ENCODE measurements around the gene COLEC12. TPM values are rescaled to one million over a fixed set of nuclear protein-coding genes. Genes with fewer than 3 reads are reported as not detected.

COLEC12 gene
- total RNA-seq, 1 donor from 2014 or later, result 11.6 TPM

GRCh38 chr18:272650-273049, 227.9 kb downstream of the COLEC12 start:
- TF ChIP-seq CTCF (IDR thresholded peaks at IDR 0.05; ENCODE audit: insufficient read depth, low read depth, low read length), result no peak
- no peak for TF ChIP-seq EZH2 (IDR thresholded peaks at IDR 0.05; ENCODE audit: insufficient read depth, low read length)
- Histone ChIP-seq H3K9ac (ENCODE audit: low read length) (no peak overlapping the region), H3K9me3 (ENCODE audit: insufficient read depth, low read depth, low read length) (no peaks in the 10 kb centered on the region), H2AFZ (ENCODE audit: low read depth, low read length) (no peak overlapping the region), H3K36me3 (ENCODE audit: insufficient read depth, low read length) (no peaks in the 10 kb centered on the region), H3K27me3 (ENCODE audit: insufficient read depth, low read length) (no peaks in the 10 kb centered on the region), H3K4me2 (ENCODE audit: low read length) (no peak overlapping the region), H3K4me1 (ENCODE audit: insufficient read depth, low read length) (peaks cover 4% of the 10 kb centered on the region), H3K4me3 (ENCODE audit: insufficient read depth, low read depth, low read length) (no peak overlapping the region), H4K20me1 (ENCODE audit: insufficient read depth, low read length) (no peaks in the 10 kb centered on the region), H3K79me2 (ENCODE audit: insufficient read depth, low read length) (peaks cover 2% of the 10 kb centered on the region), H3K27ac (ENCODE audit: low read depth, low read length) (no peak overlapping the region)
- no peaks in the 10 kb centered on the region for H3K27me3 Mint-ChIP-seq (ENCODE audit: low read depth, unreplicated experiment)
- no peaks in the 10 kb centered on the region for H3K36me3 Mint-ChIP-seq (ENCODE audit: low read depth, unreplicated experiment)
- FAIRE-seq (no peak), DNase-seq (ENCODE audit: low read depth) (no peak)
- no peak overlapping the region for H3K4me3 Mint-ChIP-seq (ENCODE audit: unreplicated experiment)
- no peaks in the 10 kb centered on the region for H3K9me3 Mint-ChIP-seq (ENCODE audit: unreplicated experiment)
- H3K4me1 Mint-ChIP-seq (ENCODE audit: low read depth, unreplicated experiment), result no peaks in the 10 kb centered on the region
- H3K27ac Mint-ChIP-seq (ENCODE audit: unreplicated experiment), result no peak overlapping the region

GRCh38 chr18:269480-270095, 230.9 kb downstream of the COLEC12 start:
- no peak for DNase-seq (ENCODE audit: low read depth)
- Mint-ChIP-seq H3K4me3 (ENCODE audit: unreplicated experiment) (peak overlapping the region; percentile 100), H3K27ac (ENCODE audit: unreplicated experiment) (peak overlapping the region; percentile 56), H3K27me3 (ENCODE audit: low read depth, unreplicated experiment) (no peaks in the 10 kb centered on the region), H3K36me3 (ENCODE audit: low read depth, unreplicated experiment) (no peaks in the 10 kb centered on the region), H3K9me3 (ENCODE audit: unreplicated experiment) (no peaks in the 10 kb centered on the region), H3K4me1 (ENCODE audit: low read depth, unreplicated experiment) (peaks cover 3% of the 10 kb centered on the region)
- Histone ChIP-seq H4K20me1 (ENCODE audit: insufficient read depth, low read length) (no peaks in the 10 kb centered on the region), H2AFZ (ENCODE audit: low read depth, low read length) (no peak overlapping the region), H3K4me3 (ENCODE audit: insufficient read depth, low read depth, low read length) (no peak overlapping the region), H3K79me2 (ENCODE audit: insufficient read depth, low read length) (peaks cover 24% of the 10 kb centered on the region), H3K36me3 (ENCODE audit: insufficient read depth, low read length) (no peaks in the 10 kb centered on the region), H3K27ac (ENCODE audit: low read depth, low read length) (no peak overlapping the region), H3K9ac (ENCODE audit: low read length) (no peak overlapping the region), H3K27me3 (ENCODE audit: insufficient read depth, low read length) (no peaks in the 10 kb centered on the region), H3K9me3 (ENCODE audit: insufficient read depth, low read depth, low read length) (no peaks in the 10 kb centered on the region), H3K4me2 (ENCODE audit: low read length) (peak overlapping the region; percentile 93), H3K4me1 (ENCODE audit: insufficient read depth, low read length) (peaks cover 10% of the 10 kb centered on the region)
- TF ChIP-seq EZH2 (IDR thresholded peaks at IDR 0.05; ENCODE audit: insufficient read depth, low read length) (no peak), CTCF (IDR thresholded peaks at IDR 0.05; ENCODE audit: insufficient read depth, low read depth, low read length) (no peak)
- FAIRE-seq, result no peak
